ENCODE measurements around the gene RMND5B. TPM values are rescaled to one million over a fixed set of nuclear protein-coding genes. Genes with fewer than 3 reads are reported as not detected.
"Not testable (repeated sequence)": the region's sequence is repeated elsewhere in the genome, so short reads cannot be mapped to it uniquely, and the experiment has no call there.

Gene RMND5B
- total RNA-seq, 1 donor from 2014 or later = 34.1 TPM

GRCh38 chr5:178170455-178170854 is 39.6 kb downstream of the RMND5B start:
- DNase-seq (ENCODE audit: low read depth) = no peak

GRCh38 chr5:178174456-178174855 is 43.6 kb downstream of the RMND5B start:
- no peak for DNase-seq (ENCODE audit: low read depth)

GRCh38 chr5:178176791-178177190 is 46.0 kb downstream of the RMND5B start:
- DNase-seq (ENCODE audit: low read depth) = no peak

GRCh38 chr5:178177569-178177968 is 46.8 kb downstream of the RMND5B start:
- no peak for DNase-seq (ENCODE audit: low read depth)

- DNase-seq (ENCODE audit: low read depth) = no peak
These were observed 49.5 kb downstream of the RMND5B start for GRCh38 chr5:178180141-178180863.

- no peak for DNase-seq (ENCODE audit: low read depth)
These were observed 51.5 kb downstream of the RMND5B start for GRCh38 chr5:178182158-178182876.

GRCh38 chr5:178186427-178186826 is 55.6 kb downstream of the RMND5B start:
- DNase-seq (ENCODE audit: low read depth) = no peak

GRCh38 chr5:178187014-178187413 is 56.2 kb downstream of the RMND5B start, which contains the start of gene GMCL2:
Gene GMCL2 (minus strand): TSS chr5:178187371. CDS start chr5:178187299, 72 bp downstream.
- no peak for DNase-seq (ENCODE audit: low read depth)

GRCh38 chr5:178189433-178189832 is 58.6 kb downstream of the RMND5B start:
- DNase-seq (ENCODE audit: low read depth) = no peak

GRCh38 chr5:178191661-178192060 is 60.8 kb downstream of the RMND5B start:
- DNase-seq (ENCODE audit: low read depth) = no peak

GRCh38 chr5:178192244-178192643 is 61.4 kb downstream of the RMND5B start:
- DNase-seq (ENCODE audit: low read depth) = no peak

- DNase-seq (ENCODE audit: low read depth) = no peak
These were observed 62.0 kb downstream of the RMND5B start for GRCh38 chr5:178192787-178193186.

GRCh38 chr5:178193251-178193809 is 62.5 kb downstream of the RMND5B start:
- DNase-seq (ENCODE audit: low read depth) = no peak

- no peak for DNase-seq (ENCODE audit: low read depth)
These were observed 63.2 kb downstream of the RMND5B start for GRCh38 chr5:178194026-178194425.

- DNase-seq (ENCODE audit: low read depth) = no peak
These were observed 65.5 kb downstream of the RMND5B start for GRCh38 chr5:178196281-178196812.

- DNase-seq (ENCODE audit: low read depth) = no peak
These were observed 66.2 kb downstream of the RMND5B start for GRCh38 chr5:178196986-178197385.

GRCh38 chr5:178198151-178198550 is 67.3 kb downstream of the RMND5B start:
- DNase-seq (ENCODE audit: low read depth) = not testable (repeated sequence)

- no peak for DNase-seq (ENCODE audit: low read depth)
These were observed 67.9 kb downstream of the RMND5B start for GRCh38 chr5:178198706-178199105.

GRCh38 chr5:178199581-178200434 is 69.0 kb downstream of the RMND5B start:
- no peak for DNase-seq (ENCODE audit: low read depth)

Data from renal cortical epithelial cell (primary cell).